Activated CD4-positive, CD25-positive, alpha-beta regulatory T cell (primary cell): ENCODE data around the gene SPATA18.
"Not testable (repeated sequence)": the region's sequence is repeated elsewhere in the genome, so short reads cannot be mapped to it uniquely, and the experiment has no call there.

ENCODE experiments used
- DNase-seq, 4 experiments: peaks; one replicate each; lab custom pipeline; 2025; lab: John Stamatoyannopoulos, UW

SPATA18 gene

DNA sequence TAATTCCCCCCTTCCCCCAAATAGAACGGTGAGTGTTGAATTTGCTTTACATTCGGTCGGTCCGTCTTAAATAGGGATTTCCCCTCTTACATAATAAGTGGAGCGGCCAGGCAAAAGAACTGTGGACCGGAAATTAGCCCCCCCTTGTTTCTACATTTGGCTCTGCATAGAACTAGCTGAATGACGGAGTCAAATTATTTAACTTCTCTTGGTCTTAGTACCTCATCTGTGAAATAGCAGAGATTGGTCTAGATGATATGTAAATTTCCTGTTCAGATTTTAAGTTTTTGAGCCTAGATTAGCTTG lies 1.3 kb downstream of the SPATA18 start:
- no peak for DNase-seq

DNA sequence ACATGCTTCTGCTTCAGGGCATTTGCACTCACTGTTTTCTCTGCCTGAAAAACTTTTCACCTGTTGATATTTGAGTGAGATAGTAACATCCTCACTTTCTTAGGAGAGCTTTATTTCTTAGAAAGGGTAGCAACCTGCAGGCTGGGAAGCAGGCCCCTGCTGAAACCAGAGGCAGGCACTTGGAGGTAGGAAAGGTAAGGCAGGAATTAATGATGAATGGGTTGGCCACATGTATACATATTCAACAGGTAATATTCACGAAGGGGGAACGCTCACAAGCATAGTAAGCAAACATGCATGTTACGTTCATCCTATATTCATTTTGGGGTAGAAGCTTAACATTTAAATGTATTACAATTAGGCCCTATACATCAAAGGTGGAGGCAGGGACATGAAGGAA lies 3.1 kb downstream of the SPATA18 start:
- no peak for DNase-seq

DNA sequence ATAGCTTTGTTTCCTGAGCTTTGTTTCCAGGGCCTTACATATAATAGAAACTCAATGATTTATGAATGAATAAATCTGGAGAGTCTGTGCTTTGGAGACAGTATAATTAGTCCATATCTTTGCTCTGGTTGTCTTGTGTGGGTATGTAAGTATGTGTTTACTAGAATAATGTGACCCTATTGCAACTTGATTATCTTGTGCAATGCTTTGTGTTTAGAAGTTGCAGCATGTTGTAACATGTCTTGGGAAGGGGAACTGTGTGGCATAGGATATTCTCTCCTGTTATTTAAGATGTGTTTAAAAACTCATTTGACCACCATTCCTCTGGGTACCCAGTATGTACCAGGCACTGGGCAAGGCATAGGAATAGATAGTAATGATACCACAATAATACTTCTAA lies 6.1 kb downstream of the SPATA18 start:
- no peak for DNase-seq

DNA sequence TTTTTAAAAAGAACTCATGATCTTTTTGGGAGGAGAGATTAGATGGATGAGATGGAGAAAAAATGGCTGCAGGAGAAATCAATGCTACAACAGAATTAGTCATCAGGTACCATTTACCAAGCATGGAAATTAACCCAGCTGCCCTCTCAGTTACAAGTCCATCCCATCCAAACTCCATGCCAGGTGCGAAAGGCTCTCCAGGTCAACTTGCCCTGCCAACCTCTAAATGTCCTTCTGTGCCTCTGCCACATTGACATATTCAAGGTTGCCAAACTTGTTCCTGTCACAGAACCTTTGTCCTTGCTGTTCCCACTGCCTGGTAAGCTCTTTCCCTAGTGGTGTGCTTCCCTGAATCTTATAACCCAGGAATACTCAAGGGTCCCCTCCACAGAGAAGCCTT lies 7.2 kb downstream of the SPATA18 start:
- DNase-seq: no peak

DNA sequence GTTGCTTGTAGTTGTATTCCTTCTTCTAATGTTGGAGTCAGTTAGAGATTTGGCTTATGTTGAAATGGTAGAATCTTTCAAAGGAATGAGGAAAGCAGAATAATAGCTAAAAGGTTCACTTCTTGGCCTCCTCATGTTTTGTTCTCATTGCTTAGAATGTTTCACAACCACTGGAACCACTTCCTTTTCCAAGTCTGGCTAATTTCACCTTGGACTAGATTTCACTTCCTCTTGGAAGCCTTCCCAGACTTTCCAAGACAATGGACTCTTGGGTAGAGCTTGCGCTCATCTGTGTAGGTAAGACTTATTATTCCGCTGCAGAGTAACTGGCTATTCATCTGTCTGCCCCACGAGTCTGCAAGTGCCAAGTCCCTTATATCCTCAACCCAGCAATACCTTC lies 8.3 kb downstream of the SPATA18 start:
- DNase-seq: no peak

DNA sequence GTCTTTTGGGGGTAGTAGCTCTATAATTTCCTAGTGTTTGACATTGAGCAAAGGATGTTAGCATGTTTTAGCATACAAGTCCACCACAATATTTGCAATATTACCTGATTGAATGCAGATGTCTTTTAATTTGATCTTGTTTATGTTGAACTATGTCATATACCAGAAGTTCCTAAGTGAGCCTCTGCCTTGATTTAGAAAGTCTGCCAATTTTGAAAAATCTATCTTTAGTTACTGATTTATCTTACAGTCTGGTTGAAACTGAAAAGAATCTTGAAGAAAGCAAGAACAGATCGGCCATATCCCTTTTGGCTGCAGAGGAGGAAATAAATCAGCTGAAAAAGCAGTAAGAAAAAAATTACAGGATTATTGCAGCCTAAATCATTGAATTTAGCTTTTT lies 18.5 kb downstream of the SPATA18 start:
- DNase-seq: no peak

DNA sequence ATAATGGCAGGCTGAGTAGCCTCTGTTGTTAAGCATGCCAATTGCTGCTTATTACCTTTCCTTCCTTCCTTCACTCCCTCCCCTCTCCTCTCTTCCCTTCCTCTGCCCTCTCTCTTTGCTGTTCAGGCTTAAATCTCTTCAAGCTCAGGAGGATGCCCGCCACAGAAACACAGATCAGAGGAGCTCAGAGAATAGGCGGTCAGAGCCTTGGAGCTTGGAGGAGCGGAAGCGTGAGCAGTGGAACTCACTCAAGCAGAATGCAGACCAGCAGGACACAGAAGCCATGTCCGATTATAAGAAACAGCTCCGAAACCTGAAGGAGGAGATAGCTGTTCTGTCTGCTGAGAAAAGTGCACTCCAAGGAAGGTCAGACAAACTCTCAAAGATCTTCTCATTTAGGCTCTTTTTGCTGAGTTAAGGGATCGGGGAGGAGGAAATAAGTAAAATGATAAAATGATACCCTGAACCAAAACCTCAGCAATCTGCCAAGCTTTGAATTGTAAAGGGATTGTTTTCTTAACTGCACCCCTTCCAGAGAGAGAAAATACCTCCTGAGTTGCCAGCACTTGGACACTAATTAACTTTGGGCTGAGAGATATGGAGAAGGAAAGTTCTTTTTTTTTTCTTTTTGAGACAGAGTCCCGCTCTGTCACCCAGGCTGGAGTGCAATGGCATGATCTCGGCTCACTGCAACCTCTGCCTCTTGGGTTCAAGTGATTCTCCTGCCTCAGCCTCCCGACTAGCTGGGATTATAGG lies 20.9 kb downstream of the SPATA18 start:
- DNase-seq: no peak

DNA sequence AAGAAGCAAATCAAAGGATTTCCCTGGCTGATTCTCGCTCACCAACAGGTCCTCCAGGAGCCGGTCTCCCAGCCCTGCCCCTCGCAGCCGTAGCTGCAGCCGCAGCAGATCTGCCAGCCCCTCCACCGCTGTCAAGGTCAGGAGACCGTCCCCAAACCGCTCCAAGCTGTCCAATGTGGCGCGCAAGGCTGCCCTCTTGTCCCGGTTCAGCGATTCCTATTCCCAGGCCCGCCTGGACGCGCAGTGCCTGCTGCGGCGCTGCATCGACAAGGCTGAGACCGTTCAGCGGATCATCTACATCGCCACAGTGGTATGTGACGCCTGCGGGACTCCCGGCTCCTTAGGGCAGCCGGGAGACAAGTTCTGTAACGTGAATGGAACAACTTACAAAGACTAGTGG lies 25.6 kb downstream of the SPATA18 start:
- DNase-seq: no peak

DNA sequence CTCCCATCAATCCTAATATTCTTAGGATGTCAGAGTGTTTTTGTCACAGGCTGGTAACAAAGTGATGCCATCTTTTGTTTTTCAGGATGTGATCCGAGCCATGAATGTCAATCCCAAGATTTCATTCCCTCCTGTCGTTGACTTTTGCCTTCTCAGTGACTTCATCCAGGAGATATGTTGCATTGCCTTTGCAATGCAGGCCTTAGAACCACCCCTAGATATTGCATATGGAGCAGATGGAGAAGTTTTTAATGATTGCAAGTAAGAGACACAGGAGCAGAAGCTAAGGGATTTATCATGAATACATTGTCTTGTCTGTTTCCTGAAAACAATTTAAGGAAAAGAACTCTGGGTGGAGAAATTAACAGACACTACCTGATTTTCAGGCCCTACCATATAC lies 28.6 kb downstream of the SPATA18 start:
- DNase-seq: no peak

DNA sequence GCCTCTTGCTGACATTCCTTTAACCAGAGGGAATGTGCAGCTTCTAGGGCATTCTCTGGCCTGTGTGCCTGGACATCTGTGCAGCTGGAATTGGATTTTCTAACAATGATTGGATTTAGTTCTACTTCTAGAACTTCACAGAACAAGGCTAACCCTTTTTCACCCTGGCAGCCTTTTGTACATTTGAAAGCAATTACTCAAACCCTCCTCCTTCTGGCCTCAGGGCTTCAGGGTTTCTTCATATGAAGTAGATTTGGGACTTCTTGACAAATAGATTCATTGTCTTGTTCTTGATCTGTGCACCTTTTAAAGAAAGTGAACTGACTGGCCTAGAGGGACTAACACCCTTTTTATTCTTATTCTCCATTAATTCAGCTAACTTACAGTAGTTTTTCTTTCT lies 30.1 kb downstream of the SPATA18 start:
- no peak for DNase-seq

DNA sequence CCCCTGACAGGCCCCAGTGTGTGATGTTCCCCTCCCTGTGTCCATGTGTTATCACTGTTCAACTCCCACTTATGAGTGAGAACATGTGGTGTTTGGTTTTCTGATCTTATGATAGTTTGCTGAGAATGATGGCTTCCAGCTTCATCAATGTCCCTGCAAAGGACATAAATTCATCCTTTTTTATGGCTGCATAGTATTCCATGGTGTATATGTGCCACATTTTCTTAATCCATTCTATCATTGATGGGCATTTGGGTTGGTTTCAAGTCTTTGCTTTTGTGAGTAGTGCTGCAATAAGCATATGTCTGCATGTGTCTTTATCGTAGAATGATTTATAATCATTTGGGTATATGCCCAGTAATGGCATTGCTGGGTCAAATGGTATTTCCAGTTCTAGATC lies 35.3 kb downstream of the SPATA18 start:
- DNase-seq: not testable (repeated sequence)

DNA sequence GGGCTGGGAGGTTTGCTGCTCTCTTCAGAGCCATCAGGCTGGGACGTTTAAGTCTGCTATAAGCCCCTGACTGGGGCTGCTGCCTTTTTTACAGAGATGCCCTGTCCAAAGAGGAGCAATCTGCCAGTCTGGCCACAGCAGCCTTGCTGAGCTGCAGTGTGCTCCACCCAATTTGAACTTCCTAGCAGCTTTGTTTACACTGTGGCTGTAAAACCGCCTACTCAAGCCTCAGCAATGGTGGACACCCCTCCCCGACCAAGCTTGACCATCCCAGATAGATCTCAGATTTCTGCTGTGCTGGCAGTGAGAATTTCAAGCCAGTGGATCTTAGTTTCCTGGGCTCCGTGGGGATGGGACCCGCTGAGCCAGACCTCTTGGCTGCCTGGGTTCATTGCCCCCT lies 40.7 kb downstream of the SPATA18 start:
- no peak for DNase-seq

DNA sequence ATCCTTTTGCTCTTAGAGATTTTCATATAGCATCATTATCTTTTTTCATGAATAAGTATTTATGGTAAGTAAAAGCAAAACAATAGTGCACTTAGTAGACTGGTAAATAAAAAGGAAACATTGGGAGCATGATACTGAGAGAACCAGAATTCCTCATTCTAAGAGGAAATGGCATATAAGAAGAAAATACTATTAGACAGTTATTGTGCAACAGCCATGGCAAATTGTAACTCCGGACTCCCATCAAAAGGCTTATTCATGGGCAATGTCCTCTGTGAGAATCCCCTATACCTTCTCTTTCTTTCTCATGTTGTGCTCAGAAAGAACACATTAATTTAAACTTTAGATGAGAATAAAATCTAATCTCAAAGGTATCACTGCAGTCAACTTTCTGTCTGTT lies 42.4 kb downstream of the SPATA18 start:
- DNase-seq: no peak

DNA sequence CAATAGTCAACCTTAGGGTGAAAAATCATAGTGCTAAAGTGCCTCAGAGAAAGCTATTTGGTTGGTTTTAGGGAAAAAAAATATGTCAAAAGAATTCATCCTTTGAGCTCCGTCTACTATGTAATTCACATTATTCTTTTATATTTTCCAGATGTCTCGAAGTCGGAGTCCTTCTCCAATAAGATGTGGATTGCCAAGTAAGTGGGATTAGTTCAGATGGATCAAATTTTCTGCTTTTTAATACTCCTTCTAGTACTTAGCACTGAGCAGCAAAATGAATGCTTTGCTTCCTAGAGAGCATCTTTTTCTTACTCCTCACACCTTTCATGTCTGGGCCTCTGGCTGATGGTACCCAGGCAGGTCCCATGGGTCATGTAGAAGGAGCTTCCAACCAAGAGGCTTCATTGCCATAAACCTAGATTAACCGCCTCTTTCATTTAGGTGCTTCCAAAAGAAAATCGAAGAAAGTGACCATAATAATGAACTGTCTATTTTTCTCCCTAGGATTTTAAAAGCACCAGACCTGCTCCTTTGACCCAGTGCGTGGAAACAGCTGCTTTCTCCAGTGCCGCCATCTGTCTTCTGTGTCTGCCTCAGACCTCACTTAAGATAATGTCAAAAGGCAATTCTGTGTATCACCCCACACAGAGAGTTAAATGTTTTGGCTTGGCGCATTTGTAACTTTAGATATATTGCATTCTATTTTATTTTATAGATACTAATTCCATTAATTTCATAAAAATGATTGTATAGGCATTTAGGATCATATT lies 43.5 kb downstream of the SPATA18 start:
- no peak for DNase-seq

DNA sequence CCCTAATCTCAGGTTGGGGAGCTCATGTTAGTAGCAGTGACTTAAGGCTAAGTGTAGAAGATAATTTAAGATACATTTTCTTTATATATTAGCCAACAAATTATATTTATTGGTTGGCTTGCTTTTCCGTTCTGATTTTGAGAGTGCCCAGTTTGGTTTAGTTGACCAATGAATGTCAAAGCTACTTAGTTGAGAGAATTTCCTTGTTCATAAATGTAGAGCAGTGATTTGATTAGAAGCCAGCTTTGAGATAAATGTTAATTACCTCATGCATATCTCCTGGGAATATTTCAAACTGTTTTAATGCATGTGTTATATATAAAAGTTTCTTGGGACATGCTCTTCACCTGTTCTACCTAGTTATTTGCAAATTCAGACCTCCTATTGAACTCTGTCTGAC lies 44.3 kb downstream of the SPATA18 start:
- no peak for DNase-seq

DNA sequence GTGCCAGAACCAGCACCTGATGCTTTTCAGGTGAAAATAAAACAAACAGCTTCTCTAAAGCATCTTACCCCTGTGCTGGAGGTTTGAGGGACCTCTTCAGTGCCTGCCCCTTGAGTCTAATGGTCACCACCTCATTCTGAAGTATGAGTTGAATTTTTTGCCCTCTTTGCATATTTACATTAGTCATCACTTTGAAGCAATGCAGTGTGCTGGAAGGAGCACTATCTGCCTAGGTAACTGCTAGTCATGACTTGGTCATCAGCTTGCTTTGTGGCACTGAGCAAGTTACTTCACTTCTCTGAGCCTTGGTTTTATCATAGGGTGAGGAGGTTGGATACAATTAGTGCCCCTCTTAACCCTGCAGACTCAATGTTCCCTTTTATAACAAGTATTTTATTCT lies 44.9 kb downstream of the SPATA18 start:
- no peak for DNase-seq

DNA sequence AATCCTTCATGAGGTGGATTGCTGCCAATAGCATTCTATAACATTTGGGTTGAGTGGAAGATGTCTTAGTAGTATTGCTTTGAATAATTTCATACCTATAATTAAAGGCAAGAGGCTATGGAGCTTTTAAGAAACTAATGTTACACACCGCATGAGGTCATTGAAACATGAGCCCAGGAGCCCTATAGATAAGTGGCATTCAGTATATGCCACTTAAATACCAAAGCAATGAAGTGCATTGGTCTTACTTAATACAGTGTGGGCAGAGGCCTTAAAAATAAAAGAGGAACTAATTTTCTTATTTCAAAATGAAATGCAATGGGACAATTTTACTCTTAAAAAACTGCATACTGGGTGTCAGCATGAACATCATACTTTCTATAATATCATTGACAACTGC lies 47.5 kb downstream of the SPATA18 start:
- no peak for DNase-seq

DNA sequence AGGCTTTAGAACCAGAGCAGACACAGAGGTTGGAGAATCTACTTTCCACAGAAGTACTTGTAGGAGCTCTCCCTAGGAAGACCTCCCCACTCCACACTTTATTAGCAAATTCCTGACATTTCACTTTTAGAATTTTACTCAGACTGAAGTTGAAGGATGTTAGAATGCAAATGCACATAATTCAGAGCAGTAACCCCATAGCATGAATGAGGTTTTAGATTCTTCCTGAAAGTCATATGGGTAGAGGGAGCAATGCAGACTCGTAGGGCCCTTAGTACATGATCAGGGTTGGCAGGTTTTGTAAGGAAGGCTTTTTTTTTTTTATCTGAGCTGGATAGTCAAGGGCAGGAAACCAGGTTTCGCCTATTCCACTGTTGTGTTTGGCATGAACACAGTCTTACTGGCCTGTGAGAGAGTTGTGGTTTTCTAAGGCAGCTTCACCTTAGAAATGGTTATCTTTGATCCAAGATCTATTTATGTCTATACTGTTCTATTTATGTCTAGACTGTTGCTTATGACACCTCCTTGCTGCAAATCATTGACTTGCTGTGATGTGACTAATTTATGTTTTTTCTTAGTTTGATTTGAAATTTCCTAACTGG lies 48.9 kb downstream of the SPATA18 start:
- DNase-seq: no peak

DNA sequence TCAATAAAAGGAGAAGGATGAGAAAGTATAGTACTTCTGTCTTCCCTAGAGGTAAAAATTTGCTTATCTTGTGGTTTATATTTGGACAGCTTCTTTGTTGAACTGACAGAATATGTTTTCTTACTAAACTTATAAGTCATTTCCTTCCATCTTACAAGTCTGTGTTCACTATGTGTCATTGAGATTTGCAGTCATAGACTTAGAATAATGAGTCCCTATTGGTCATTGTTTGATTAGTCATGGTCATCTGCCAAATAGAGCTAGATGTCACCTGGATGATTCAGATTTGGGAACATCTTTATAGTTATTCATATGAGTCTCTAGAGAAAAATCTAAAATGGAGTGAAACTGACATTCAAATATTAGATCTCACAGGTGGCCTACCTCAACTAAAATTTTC lies 51.5 kb downstream of the SPATA18 start:
- DNase-seq: no peak

DNA sequence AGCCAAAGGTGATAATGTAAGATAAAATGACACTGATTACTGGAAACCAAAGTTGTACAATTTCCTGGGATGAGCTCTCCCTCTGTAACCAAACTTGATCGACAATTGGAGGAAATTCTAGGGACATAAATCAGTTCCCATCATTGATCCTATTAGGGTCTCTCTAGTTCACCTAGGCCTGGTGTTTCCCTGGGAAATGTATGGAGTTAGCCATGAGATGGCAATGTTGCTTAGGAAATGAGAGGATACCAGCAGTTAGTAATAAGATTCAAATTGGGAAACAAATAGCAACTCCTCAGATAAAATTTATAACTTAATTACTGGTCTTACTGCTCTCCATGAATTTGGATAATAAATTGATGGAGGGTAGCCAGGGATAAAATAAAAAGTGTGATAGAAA lies 52.2 kb downstream of the SPATA18 start:
- DNase-seq: no peak

DNA sequence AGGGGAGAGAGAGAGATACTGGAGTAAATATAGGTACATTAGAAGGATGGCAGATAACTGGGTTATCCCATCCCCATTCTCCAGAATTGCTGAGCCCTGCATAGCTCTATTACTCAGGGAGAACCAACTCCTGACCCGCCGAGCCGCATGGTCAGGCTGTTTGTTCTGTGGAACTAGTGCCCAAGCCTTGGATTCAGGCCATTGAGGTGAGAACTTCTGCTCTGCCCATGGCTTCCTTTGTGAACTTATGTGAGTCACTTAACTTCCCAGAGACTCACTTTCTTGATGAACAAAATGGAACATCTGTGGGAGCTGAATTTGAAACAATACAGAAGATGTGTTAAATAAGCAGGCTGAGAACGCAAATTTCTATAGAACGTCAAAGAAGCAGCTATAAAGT lies 54.2 kb downstream of the SPATA18 start:
- DNase-seq: no peak

DNA sequence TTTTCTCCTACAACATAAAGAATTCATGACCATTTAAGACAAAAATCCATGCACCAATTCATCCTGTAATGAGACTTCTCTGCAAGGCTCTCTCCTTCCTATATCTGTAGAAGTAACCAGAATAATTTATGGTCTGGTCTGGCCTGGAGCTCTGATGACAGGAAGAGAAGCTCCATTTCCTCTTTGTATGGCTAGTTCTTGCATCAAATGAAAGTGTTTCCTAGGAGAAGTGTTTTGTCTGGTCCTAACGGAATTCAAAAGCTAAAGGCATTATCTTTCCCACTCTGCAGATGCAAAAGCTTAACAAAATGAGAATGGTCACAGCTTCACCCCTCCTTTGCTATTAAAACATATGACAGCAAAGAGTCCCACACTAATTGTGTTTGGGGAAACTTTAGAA lies 55.1 kb downstream of the SPATA18 start:
- DNase-seq: no peak

DNA sequence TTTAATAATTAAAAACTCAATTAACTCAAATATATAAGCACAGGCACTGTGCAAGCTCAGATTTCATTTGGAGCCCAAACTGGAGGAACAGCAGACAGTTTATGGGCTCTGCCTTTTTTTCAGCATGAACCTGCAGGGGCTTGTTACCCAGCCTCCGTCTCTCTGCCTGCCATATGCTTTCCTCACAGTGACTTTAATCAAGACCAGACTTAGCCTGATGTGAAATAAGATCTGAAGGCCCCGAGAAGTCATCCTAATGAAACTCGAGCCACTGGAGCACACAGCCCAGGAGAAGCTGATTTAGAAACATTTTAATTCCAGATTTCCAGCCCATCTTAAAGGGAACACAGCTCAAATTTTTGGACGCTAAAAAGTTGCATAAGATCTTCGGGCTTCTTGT lies 55.6 kb downstream of the SPATA18 start:
- DNase-seq: no peak

DNA sequence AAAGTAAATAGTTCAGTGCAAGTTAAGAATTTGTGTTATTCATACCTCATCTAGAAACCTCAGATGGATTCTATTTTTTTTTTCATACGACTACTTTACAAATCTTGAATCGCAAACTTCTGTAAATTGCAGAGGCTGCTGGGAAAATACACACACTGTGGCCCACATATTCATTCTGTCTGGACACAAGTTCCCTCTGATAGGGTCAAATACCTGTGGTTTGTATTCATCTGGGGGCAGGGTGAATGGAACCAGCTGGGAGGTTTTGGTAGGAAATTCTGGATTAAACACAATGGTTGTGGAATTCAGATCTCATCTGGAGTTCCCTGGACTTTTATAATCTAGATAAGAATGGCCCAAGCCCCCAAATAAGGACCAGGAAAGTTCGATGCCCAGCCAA lies 56.2 kb downstream of the SPATA18 start:
- no peak for DNase-seq
